ENCODE results near the gene MEA1. TPM values are rescaled to one million over a fixed set of nuclear protein-coding genes. Genes with fewer than 3 reads are reported as not detected.
A peak's percentile ranks its signal among the peaks of the same experiment; 100 is the strongest.

MEA1 gene
- total RNA-seq, 1 experiment from 2014 or later = 67.6 TPM

DNA sequence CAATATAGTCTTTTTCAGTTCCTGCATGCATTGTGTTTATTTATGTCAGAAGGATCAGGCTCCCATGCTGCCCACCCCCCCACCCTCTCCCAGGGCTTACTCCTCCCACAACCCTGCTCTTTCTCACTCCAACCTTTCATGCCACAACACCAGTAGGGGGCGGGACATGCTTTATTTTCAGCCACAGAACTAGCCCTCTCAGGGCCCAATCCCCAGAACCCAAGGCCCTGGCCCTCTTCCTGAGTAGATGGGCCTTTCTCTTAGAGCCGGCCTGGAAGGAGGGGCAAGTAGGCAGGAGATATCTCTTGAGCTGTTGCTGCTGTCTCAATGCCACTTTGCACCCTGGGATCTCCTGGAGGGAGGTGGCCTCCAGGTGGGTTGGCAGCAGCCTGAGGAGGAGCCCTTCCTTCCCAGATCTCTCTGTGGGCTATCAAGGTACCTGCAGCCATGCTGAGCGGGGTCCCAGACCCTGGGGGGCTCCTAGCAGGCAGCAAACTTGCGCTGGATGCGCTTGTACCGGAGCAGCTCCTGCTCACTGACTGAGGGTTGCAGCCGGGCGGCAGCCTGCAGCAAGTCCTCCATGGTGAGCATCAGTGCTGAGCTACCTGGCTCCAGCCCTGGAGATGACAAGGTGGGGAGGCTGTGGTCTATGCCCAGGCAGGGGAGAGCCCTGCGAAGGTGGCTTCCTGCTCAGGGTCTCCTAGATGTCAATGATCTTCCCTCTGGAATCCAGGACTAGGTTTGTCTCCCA, 49.7 kb downstream of the MEA1 start:
- peak; percentile 42 to 52 for DNase-seq
- Histone ChIP-seq H3K4me3 (no peak overlapping the region), H3K27me3 (no peaks in the 10 kb centered on the region), H3K27ac (no peak overlapping the region), H3K4me1 (no peaks in the 10 kb centered on the region), H3K36me3 (no peaks in the 10 kb centered on the region), H3K9me3 (replicated peaks) (no peaks in the 10 kb centered on the region)

- Histone ChIP-seq H3K36me3 (no peaks in the 10 kb centered on the region), H3K27ac (no peak overlapping the region), H3K4me3 (no peak overlapping the region), H3K27me3 (no peaks in the 10 kb centered on the region), H3K4me1 (no peaks in the 10 kb centered on the region), H3K9me3 (replicated peaks) (no peaks in the 10 kb centered on the region)
- no peak for DNase-seq
These were observed 50.4 kb downstream of the MEA1 start for GRCh38 chr6:42963179-42963854.

- no peaks in the 10 kb centered on the region for H3K27me3 ChIP-seq
- H3K27ac ChIP-seq = no peak overlapping the region
- H3K9me3 ChIP-seq (replicated peaks) = no peaks in the 10 kb centered on the region
- no peaks in the 10 kb centered on the region for H3K4me1 ChIP-seq
- DNase-seq = no peak
- H3K36me3 ChIP-seq = no peaks in the 10 kb centered on the region
- no peak overlapping the region for H3K4me3 ChIP-seq
These were observed 51.1 kb downstream of the MEA1 start for GRCh38 chr6:42962502-42963178.

GRCh38 chr6:42962096-42962495, 51.6 kb downstream of the MEA1 start:
- Histone ChIP-seq H3K36me3 (no peaks in the 10 kb centered on the region), H3K27me3 (no peaks in the 10 kb centered on the region), H3K4me1 (no peaks in the 10 kb centered on the region), H3K9me3 (replicated peaks) (no peaks in the 10 kb centered on the region), H3K27ac (no peak overlapping the region), H3K4me3 (no peak overlapping the region)
- DNase-seq = no peak

Other genes with a start within 250 kb of the MEA1 start
- 4.4 and 4.8 TPM in 2 replicates for gene BICRAL, start 231.9 kb downstream of the MEA1 start, total RNA-seq (2014; rRNA removed; shearing (Covaris generic))
- 140 and 147 TPM in 2 replicates for gene RPL7L1, start 134.3 kb downstream of the MEA1 start, total RNA-seq (2014; rRNA removed; shearing (Covaris generic))
- gene PTCRA, start 97.9 kb downstream of the MEA1 start, total RNA-seq (2014; rRNA removed; shearing (Covaris generic)) = not detected in 2 replicates
- 40.9 and 45.3 TPM in 2 replicates for gene CNPY3, start 84.5 kb downstream of the MEA1 start, total RNA-seq (2014; rRNA removed; shearing (Covaris generic))
- gene GNMT, start 53.2 kb downstream of the MEA1 start, total RNA-seq (2014; rRNA removed; shearing (Covaris generic)) = 0.15 TPM in 1 of 2 replicates, not detected in the other
- gene PEX6, start 34.8 kb downstream of the MEA1 start, total RNA-seq (2014; rRNA removed; shearing (Covaris generic)) = 11.4 and 11.5 TPM in 2 replicates
- 70.2 and 71.9 TPM in 2 replicates for gene PPP2R5D, start 29.4 kb downstream of the MEA1 start, total RNA-seq (2014; rRNA removed; shearing (Covaris generic))
- 115 and 123 TPM in 2 replicates for gene KLHDC3, start 303 bp upstream of the MEA1 start, total RNA-seq (2014; rRNA removed; shearing (Covaris generic))
- 95.4 and 95.8 TPM in 2 replicates for gene RRP36, start 7.7 kb upstream of the MEA1 start, total RNA-seq (2014; rRNA removed; shearing (Covaris generic))
- gene CUL7, start 39.9 kb upstream of the MEA1 start, total RNA-seq (2014; rRNA removed; shearing (Covaris generic)) = 14.8 and 15.2 TPM in 2 replicates
- 25.8 and 26.2 TPM in 2 replicates for gene MRPL2, start 45.5 kb upstream of the MEA1 start, total RNA-seq (2014; rRNA removed; shearing (Covaris generic))
- 10.5 and 13.2 TPM in 2 replicates for gene KLC4, start 45.7 kb upstream of the MEA1 start, total RNA-seq (2014; rRNA removed; shearing (Covaris generic))
- 84.2 and 88.3 TPM in 2 replicates for gene PTK7, start 62.4 kb upstream of the MEA1 start, total RNA-seq (2014; rRNA removed; shearing (Covaris generic))
- 23.5 and 25.8 TPM in 2 replicates for gene SRF, start 157.3 kb upstream of the MEA1 start, total RNA-seq (2014; rRNA removed; shearing (Covaris generic))
- 14.1 and 14.5 TPM in 2 replicates for gene CUL9, start 168.2 kb upstream of the MEA1 start, total RNA-seq (2014; rRNA removed; shearing (Covaris generic))
- 23.8 and 31.4 TPM in 2 replicates for gene DNPH1, start 215.5 kb upstream of the MEA1 start, total RNA-seq (2014; rRNA removed; shearing (Covaris generic))
- gene TTBK1, start 229.5 kb upstream of the MEA1 start, total RNA-seq (2014; rRNA removed; shearing (Covaris generic)) = not detected in 2 replicates